Measurements from ENCODE around the gene SFTA2.
"Not testable (repeated sequence)": the region's sequence is repeated elsewhere in the genome, so short reads cannot be mapped to it uniquely, and the experiment has no call there.

The SFTA2 gene

DNA sequence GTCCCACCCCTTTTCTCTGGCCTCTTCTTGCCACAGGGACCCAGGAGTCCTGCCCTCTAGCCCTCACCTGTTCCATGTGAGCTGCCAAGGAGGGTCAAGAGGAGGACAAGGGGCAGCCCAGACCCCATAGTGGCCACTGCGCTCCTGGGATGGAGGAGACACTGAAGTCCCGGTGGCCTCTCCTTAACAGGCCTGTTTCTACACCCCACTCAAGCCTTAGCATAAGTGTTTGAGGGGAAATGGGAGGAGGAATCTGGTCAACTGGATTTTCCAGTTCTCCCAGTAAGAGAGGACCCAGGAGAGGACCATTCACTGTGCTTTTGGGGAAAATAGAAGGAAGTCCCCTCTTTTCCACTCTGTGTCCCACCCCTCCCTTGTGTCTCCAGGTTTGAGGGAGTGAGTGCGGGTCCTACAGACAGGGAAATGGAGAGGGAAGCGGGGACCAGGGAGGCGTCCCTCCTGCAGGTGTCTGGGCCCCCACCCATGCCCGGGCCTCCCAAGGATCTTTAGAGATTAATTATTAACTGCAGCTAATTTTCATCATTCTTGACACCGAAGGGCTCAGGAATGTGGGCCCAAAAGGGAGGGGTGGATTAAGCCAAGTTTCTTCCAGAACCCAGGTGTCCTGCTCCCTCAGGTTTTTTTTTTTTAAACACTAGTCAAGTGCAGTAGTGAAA is at the start of gene SFTA2:
SFTA2 (minus strand) TSS at position 202 of the 677 bp plus-strand sequence; CDS start at position 128, 74 bp downstream.
- no peak for DNase-seq

DNA sequence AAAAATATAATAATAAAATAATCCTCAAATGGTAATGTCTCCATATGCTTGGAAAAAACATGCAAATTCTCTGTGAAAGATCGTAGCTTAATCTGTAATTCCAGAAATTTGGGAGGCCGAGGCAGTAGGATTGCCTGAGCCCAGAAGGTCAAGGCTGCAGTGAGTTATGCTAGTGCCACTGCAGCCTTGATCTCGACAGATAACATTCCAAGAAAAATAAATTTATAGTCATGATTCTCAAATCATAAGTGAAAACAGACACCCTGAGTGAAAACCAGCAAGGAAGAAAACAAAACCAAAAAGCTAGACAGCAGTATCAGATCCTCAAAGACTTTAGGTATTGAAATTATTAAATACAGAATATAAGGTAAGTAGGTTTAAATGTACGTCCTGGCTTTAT is 47.7 kb upstream of the SFTA2 start:
- no peak for DNase-seq

DNA sequence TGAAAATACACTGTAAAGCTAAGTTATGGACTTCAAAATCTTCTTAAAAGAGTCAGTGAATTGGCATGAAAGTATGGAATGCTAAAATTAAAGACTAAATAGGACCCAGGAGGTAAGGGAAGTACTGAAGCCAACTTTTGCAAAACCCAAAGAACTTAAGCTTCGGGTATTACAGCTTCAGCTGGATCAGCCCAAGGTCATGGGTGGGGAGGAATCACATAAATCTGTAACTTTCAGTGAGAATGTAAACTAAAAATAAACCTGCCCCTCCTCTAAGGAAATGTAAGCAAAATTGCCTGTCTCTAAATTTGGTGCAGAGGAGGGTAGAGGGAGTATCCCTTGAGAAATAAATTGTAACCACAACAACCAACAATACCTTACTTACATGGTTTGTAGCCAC is 47.2 kb upstream of the SFTA2 start:
- no peak for DNase-seq

DNA sequence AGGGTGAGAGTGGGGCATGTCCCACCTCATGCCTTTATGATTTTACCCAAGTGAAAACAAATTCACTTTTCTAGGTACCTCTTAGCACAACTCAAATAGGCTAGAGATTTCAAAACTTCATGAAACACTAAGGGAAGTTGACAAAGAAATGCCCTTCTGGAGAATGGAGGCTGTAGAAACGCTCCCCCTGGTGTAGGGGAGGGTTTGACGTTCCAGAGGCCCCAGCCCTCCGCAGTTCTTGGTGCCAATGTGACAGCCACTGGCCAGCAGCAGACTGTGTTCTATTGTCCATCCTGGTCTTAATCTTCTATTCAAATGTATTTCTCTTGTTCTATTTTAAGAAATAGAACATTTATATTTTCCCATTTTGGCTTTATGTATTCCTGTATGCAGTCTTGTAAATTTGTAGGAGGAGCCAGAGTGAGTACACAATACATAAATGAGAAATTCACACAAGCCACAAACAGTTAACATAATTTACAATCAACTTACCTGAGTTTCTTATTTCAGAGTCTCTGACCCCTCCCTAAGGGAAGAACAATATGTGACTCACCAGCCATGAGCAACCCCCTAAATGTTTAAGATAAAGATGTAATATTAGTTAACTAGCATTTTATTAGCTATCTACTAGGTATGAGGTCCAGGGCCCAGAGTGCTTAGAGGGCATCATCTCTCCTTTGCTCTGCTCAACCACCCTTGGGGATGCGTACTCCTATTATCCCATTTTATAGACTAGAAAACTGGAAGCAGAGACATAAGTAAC is 42.7 kb upstream of the SFTA2 start:
- DNase-seq, result no peak

DNA sequence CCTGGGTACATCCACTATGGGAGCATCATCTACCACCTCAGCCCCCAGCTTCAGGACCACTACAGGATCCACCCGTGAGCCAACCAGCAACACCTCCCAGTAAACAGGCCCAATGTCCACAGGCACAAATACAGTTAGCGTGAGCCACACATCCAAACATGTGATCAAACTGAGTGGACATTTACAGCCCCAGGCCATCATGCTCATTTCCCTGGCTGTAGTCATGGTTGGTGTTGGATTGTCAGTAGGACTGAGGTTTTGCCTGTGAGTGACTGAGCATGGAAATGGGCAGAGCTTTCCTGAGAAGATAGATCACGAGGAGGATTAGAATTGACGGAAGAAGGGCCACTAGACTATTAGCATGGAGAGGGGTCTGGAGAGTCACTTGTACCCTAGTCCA is 40.8 kb upstream of the SFTA2 start:
- DNase-seq, result no peak

DNA sequence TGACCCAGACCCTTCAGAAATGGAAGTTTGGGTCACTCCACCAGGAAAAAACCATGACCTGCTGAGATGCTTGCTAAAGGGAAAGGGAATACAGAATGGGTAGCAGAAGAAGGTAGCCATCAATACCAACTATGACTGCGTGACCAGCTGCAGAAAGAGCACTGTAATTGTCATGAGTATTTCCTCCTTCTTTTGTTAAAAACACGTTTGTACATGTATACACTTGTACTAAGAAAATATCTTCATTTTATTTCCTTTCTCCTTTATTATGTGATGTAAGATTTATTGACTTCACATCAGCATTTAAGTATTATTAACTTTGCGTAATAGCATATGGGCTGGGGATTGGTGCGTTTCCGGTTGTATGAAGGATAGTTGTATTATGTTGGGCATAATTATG is 39.0 kb upstream of the SFTA2 start:
- no peak for DNase-seq

DNA sequence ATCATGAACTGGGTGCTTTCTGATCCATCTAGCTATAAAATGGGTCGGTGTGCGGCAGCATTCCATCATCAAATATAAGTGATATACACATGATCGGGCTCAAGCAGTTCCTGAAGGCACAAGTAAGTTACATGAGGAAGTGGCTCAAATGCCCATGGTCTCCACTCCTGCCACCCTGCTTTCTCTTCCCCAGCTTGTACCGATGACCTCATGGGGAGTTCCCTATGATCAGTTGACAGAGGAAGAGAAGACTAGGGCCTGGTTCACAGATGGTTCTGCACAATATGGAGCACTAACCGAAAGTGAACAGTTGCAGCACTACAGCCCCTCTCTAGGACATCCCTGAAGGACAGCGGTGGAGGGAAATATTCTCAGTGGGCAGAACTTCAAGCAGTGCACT is 37.2 kb upstream of the SFTA2 start:
- not testable (repeated sequence) for DNase-seq

DNA sequence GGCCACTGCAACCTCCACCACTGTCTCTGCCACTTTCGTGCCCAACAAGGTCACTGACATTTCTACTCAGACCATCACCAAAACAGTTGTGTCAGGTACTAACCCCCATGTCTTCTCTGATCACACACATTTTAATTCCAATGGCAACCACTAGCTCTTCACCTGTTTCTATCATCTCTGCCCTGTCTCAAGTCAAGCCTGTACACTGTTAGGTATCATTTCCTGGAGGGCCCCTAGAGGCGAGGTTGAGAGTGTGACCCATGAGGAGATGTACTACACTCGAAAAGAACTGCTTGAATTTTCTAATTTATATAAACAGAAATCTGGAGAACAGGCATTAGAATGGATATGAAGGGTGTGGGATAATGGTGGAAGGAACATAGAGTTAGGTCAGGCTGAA is 34.2 kb upstream of the SFTA2 start:
- no peak for DNase-seq

DNA sequence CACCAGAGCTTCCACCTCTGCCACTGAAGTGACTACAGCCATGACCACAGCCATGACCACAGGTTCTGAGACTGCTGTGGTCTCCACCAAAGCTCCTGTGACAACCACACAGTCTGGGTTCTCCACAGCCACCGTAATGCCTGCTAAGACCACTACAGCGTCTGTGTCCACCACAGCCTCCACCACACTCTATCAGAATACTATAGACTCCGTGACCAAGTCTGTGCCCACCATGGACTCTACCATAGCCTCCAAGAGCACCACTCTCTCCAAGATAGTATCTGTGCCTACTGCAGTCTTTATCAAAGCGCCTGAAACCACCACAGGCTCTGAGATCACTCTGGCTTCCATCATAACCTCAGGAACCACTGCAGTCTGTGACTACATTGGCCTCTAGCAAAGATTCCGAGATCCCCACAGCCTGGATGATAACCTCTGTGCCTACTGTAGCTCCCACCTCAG is 33.2 kb upstream of the SFTA2 start:
- DNase-seq, result no peak

DNA sequence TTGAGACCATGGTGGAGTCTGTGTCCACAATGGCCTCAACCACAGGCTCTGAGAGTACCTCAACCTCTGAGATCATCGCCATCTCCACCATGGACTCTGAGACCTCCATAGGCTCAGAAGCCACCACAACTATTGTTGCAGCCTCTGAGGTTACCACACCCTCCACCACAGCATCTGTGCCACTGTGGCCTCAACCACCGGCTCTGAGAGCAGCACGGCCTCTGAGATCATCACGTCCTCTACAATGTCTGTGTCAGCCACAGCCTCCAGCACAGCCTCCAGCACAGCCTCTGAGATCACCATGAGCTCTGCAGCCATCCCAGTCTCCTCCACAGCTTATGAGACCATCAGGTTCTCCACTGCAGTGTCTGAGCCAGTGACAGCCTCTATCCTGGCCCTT is 32.1 kb upstream of the SFTA2 start:
- no peak for DNase-seq

DNA sequence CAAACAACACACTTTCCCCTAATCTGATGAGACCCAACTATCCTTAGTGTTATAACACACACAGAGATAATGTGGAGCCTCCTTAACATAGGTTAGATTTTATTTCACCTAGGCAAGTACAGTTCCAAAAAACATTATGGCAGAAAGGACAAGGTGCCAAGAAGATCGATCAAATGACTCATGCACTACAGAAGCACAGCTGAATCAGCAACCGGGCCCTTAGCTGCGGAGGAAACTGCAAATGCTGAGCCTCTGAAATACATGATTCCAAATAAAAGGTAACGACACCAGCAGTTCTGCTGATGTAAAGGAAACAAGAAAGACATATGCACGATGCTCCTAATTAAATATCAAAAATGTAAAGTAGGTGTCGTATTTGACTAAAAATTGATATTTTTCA is 31.7 kb upstream of the SFTA2 start:
- no peak for DNase-seq

DNA sequence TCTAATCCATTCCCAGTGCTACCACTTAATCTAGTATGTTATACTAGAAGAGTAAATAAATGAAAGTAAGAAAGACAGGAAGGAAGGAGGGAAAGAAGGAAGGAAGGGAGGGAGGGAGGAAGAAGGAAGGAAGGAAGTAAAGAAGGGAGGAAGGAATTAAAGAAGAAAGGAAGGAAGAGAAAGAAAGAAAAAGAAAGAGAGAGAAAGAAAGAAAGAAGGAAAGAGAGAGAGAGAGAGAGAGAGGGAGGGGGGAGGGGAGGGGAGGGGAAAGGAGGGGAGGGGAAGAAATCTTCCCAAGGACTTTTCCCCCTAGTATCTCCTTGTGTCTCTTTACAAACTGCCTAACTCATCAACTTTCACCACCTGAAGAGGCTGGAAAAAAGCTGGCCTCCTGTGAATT is 30.7 kb upstream of the SFTA2 start:
- DNase-seq, result no peak

DNA sequence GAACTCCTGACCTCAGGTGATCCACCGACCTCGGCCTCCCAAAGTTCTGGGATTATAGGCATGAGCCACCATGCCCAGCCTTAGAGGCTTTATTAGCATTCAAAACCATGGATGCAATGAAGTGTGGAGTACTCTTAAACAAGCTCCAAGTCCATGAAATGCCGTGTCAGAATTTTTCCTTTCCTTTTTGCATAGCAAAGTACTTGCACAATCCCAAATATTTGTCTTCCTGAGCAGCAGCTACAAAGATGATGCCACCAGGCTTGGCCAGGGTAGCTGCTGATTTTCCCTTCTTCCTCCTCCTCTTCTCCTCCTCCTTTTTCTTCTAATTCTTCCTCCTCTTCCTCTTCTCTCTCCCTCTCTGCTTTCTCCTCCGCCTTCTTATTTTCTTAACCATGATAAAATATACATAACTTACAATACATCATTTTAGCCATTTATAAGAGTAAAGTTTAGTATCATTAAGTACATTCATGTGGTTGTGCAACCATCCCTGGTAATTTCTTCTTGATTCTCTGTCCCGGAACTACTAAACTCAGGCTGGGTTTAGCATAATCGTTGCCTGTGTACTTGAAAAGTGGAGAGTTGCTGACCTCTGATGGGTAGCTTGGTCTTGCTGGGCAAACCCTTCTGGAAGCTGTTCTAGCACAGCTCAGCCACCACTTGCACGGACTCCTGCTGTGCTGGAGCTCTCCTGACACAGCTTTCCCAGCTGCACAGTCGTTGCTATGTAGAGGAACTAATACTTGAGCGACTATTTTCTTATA is 29.1 kb upstream of the SFTA2 start:
- DNase-seq, result no peak

DNA sequence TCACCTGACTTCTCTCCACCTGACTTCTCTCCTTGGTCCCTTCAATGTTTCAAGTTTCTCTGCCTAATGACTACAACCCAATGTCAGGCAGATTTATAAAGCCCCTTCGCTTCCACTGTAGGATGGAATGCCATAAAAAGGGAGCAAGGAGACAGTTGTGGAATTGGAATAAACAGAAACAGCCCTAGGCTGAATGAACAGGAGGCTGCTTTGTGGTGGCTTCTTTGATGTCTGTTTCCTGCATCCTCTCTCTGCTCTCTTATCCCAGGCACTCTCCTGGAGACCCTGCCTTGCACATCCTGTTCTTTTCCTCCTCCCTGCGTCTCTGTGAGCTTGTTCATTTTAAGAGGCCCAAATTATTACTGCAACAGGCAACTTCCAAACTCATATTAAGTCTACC is 25.7 kb upstream of the SFTA2 start:
- no peak for DNase-seq

DNA sequence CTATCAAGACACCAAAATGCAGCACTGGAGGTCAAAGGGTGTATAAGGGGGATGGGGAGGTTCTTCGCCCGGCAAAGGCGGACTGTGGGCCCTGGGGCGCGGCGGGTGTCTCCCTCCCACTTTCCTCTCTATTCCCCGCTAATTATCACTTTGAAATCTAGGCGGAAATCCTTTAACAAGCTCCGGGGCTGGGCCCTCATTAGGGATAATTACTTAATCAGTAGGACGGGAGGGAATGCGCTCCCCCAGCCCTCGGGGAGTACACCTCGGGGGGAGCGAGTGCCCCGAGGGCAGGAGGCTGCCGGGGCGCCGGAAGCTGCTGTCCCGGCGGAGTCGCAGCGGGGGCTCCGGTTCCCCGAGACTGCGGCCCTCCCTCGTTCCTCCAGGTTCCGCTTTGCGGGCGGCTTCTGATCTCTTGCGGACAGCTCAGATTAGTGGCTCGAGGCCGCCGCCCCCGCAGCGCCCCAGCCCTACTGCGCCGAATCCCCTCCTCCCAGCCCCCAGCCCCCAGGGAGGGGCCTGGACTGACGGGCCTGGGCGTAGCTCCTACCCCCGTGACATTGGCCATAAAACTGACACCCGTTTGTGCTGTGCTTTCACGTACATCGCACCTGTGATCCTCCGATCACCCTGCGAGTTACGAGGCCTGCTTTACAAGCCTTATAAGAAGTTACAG is 23.5 kb upstream of the SFTA2 start:
- DNase-seq, result peak; percentile 75

DNA sequence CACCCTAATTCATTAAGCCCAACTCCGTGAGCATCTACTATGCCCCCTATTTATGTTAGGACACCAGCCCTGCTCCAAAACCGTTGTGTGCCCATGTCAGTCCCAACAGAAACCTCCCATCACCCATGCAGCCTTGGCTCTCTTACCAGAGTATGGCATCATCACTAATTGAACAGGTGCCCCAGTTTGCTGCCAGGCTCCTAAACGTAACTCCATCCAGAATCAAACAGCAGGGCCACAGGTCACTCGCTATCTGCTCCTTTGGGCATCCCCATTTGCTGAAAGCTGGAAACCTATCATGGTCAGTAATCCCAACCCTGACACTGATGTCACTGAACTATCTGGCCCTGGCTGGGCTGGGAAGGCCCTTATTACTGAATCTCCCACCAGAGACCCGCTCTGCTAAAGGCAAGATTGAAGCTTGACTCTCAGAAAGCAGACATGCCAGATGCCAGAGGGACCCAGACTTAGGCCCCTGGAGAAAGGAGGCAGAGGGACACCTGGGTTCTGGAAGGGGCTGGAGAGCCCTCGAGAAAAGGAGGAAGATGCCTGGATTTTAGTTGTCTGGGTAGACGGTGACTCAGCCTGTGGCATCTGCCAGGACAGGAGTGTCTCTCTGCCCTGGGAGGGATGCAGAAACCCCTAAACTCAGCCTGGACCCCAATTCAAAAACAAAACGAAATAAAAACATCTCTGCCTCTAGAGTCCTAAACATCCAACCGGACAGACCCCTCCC is 22.8 kb upstream of the SFTA2 start:
- no peak for DNase-seq

DNA sequence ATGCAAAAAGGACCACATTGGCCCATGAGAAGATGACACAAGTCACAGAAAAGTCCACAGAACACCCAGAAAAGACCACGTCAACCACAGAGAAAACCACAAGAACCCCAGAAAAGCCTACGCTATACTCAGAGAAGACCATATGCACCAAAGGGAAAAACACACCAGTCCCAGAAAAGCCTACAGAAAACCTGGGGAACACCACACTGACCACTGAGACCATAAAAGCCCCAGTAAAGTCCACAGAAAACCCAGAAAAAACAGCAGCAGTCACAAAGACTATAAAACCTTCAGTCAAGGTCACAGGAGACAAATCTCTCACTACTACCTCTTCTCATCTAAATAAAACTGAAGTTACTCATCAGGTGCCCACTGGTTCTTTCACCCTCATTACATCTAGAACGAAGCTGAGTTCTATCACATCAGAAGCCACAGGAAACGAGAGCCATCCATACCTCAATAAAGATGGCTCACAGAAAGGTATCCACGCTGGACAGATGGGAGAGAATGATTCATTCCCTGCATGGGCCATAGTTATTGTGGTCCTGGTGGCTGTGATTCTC is 20.0 kb upstream of the SFTA2 start:
- DNase-seq, result no peak

DNA sequence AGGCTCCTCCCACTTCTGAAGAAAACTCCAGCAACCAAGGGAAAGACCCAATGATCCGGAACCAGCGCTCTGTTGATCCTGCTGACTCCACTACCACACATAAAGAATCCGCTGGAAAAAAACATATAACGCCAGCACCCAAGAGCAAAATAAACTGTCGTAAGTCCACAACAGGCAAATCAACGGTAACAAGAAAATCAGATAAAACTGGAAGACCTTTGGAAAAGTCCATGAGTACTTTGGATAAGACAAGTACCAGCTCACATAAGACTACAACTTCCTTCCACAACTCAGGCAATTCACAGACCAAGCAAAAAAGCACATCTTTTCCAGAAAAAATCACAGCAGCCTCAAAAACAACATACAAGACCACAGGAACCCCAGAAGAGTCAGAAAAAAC is 16.8 kb upstream of the SFTA2 start:
- DNase-seq, result no peak

DNA sequence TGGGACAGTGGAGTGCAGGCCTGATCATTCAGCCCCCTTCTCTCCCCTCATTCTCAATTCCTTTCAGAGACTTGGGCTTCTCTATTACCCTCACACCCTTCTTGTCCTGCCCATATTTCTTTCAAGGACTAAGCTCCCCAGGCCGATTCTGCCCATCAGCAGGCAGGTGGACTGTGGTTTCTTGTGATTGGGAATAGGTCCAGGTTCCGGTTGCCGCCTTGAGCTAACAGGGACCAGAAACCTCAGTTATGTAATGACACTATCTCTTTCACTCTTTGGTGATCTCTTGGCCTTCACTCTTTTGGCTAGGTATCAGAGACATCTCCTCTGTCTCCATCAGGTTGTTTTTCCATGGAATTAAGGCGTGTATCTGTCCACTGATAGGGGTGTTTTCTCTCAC is 15.3 kb upstream of the SFTA2 start:
- no peak for DNase-seq

DNA sequence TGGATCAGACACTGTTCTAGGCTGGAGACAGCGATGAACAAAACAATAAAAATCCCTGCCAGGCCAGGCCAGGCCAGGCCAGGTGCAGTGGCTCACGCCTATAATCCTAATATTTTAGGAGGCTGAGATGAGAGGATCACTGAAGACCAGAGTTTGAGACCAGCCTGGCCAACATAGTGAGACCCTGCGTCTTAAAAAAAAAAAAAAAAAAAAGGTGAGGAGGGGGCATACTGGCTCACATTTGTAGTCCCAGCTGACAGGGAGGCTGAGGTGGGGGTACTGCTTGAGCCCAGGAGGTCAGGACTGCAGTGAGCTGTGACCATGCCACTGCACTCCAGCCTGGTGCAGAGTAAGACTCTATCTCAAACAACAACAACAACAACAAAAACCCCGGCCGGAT is 13.3 kb upstream of the SFTA2 start:
- DNase-seq, result no peak

DNA sequence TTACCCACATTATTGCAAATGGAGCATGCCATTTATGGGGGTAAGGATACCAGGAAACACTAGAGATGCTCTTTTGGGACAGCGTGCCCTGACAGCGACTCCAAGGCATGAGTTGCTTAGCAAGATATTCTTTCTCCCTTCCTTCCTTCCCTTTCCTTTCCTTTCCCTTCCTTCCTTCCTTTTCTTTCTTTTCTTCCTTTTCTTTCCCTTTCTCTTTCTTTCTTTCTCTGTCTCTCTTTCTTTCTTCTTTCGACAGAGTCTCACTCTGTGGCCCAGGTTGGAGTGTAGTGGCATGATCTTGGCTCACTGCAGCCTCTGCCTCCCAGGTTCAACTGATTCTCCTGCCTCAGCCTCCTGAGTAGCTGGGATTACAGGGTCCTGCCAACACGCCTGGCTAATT is 12.1 kb upstream of the SFTA2 start:
- no peak for DNase-seq

DNA sequence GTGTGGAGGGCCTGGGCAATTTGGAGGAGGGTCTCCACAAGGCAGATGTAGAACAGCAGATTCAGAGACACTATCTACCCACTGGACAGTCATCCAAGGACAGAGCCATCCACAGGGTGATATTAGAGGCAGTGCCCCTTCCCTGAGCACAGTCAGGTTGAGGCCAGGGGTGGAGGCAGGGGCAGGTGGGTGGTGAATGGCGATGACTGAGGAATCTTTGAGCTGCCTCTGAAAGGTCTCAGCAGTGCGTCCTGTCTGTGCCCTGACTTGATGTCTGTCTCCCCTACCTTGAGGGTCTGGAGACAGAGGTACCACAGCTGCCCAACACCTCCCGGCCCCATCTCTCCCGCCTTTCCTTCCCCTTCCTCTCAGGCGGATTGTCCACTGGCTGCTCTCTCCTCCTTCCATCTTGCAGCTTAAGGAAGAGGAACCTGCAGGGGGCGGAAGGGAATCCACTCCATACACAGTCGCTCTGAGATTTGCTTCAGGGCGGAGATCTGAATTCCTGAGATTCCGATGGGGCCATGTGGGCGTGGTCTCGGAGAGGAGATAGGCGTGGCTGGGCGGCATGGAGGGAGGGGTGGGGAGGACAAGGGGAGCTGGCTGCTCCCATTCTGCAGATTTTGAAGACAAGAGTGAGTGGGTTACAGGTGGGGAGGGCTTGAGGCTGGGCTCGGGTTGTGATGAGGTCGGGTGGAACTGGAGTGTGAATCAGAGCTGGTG is 10.5 kb upstream of the SFTA2 start:
- no peak for DNase-seq
